Measurements from ENCODE around the gene CENPU. TPM values are rescaled to one million over a fixed set of nuclear protein-coding genes. Genes with fewer than 3 reads are reported as not detected.

Gene CENPU
- total and polyA plus RNA-seq, 10 of the 15 experiments (the other 5 are each of a cell fraction or from before 2014, with no cell fraction given), result 26.6 to 90.8 (median 53.8) TPM

DNA sequence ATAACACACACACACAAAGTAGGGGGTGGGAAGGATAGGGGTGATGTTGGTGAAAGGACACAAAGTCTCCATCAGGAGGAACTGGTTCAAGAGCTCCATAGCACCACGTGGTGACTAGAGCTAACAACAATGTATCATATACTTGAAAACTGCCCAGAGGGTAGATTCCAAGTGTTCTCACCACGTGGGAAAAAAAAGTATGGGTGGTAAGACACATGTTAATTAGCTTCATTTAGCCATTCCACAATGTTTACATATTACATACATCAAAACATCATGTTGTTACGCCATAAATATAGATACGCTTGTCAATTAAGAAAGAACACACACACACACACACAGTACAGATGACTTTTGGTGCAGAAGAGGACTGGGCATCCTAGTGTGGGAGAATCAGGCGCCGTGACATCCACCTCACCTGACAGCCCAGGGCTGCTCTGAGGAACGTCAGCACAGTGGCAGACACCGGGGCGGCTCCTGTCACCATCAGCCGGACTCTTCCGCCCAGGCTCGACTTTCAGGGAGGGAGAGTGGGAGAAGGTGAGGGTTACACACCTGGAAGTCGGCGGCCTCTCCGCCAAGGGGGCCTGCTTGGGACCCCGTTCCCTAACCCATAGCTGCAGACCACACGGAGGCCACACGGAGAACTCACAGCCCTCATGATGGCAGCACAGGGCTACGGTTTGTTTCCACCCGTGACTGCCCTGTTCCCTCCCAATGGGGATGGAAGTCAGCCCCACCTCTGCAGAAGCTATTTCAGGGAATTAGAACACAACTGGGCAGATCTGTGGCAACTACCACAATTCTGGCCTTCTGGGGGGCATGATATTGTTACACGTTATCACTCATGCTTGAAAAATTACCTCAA lies 31.8 kb upstream of the CENPU start:
- Histone ChIP-seq H3K79me2 (ENCODE audit: control insufficient read depth, insufficient read depth, low read length) (no peaks in the 10 kb centered on the region), H3K27ac (ENCODE audit: control insufficient read depth, insufficient read depth) (no peak overlapping the region), H4K20me1 (ENCODE audit: control insufficient read depth, insufficient read depth) (no peaks in the 10 kb centered on the region), H3K4me1 (ENCODE audit: control insufficient read depth, insufficient read depth, low read length) (peaks cover 5% of the 10 kb centered on the region), H3K9me3 (replicated peaks; ENCODE audit: control insufficient read depth, insufficient read depth, low read length) (no peaks in the 10 kb centered on the region), H3K36me3 (ENCODE audit: control insufficient read depth in 2 of 2, insufficient read depth in 2 of 2, low read length in 1 of 2) (peaks cover 29 to 36% of the 10 kb centered on the region in 2 experiments), H2AFZ (ENCODE audit: control insufficient read depth, low read depth, low read length) (no peak overlapping the region), H3K4me3 (no peak overlapping the region), H3K9ac (ENCODE audit: control insufficient read depth, insufficient read depth, low read length) (no peak overlapping the region), H3K4me2 (ENCODE audit: control insufficient read depth, insufficient read depth) (no peak overlapping the region), H3K27me3 (replicated peaks in 1 of 2; ENCODE audit: control insufficient read depth in 2 of 2, insufficient read depth in 2 of 2, low read length in 1 of 2) (no peaks in the 10 kb centered on the region)
- RAD21 ChIA-PET (ENCODE audit: unreplicated experiment), result no interaction called here
- DNase-seq (ENCODE audit: low read depth, low spot score), result no peak
- WGBS (ENCODE audit: insufficient coverage, insufficient replicate concordance, low lambda C conversion rate, missing lambda C conversion rate), result 94% methylated on average over 19 of the region's 21 CpGs
- CTCF ChIA-PET, result no interaction called here
- in situ Hi-C loops (cut with MboI) (no loop called here), intact Hi-C loops (cut with micrococcal nuclease; ENCODE audit: unreplicated experiment) (no loop called here)
- FAIRE-seq, result no peak
- SMC1A ChIA-PET (ENCODE audit: uncharacterized antibody, unreplicated experiment), result interaction anchor here (2.4 kb wide), 1 partner anchor 8 kb away, joined by 5 read pairs; no protein-coding TSS in a partner anchor
- POLR2A ChIA-PET, result no interaction called here
- BruUV-seq (replicated peaks), result no TSS peak
- TF ChIP-seq NBN (IDR thresholded peaks at IDR 0.05), result no peak
- no peak for TF ChIP-seq NR2C2 (IDR thresholded peaks at IDR 0.05; ENCODE audit: borderline replicate concordance, control insufficient read depth, insufficient read length, low read depth)
- TF ChIP-seq, protein P1, sequence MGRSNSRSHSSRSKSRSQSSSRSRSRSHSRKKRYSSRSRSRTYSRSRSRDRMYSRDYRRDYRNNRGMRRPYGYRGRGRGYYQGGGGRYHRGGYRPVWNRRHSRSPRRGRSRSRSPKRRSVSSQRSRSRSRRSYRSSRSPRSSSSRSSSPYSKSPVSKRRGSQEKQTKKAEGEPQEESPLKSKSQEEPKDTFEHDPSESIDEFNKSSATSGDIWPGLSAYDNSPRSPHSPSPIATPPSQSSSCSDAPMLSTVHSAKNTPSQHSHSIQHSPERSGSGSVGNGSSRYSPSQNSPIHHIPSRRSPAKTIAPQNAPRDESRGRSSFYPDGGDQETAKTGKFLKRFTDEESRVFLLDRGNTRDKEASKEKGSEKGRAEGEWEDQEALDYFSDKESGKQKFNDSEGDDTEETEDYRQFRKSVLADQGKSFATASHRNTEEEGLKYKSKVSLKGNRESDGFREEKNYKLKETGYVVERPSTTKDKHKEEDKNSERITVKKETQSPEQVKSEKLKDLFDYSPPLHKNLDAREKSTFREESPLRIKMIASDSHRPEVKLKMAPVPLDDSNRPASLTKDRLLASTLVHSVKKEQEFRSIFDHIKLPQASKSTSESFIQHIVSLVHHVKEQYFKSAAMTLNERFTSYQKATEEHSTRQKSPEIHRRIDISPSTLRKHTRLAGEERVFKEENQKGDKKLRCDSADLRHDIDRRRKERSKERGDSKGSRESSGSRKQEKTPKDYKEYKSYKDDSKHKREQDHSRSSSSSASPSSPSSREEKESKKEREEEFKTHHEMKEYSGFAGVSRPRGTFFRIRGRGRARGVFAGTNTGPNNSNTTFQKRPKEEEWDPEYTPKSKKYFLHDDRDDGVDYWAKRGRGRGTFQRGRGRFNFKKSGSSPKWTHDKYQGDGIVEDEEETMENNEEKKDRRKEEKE (IDR thresholded peaks at IDR 0.05), result no peak
- TF ChIP-seq, protein P2, sequence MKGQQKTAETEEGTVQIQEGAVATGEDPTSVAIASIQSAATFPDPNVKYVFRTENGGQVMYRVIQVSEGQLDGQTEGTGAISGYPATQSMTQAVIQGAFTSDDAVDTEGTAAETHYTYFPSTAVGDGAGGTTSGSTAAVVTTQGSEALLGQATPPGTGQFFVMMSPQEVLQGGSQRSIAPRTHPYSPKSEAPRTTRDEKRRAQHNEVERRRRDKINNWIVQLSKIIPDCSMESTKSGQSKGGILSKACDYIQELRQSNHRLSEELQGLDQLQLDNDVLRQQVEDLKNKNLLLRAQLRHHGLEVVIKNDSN (IDR thresholded peaks at IDR 0.05; ENCODE audit: borderline replicate concordance, extremely low read length, insufficient read depth, low read depth, low read length), result no peak
- no peak for ATAC-seq
